ENCODE results near the gene ASPDH.
A peak's percentile ranks its signal among the peaks of the same experiment; 100 is the strongest.

ASPDH gene

GRCh38 chr19:50512999-50513745 is 541 bp downstream of the ASPDH start:
- no peak for DNase-seq

GRCh38 chr19:50512112-50512998 is 1.4 kb downstream of the ASPDH start:
- DNase-seq, result no peak

DNA sequence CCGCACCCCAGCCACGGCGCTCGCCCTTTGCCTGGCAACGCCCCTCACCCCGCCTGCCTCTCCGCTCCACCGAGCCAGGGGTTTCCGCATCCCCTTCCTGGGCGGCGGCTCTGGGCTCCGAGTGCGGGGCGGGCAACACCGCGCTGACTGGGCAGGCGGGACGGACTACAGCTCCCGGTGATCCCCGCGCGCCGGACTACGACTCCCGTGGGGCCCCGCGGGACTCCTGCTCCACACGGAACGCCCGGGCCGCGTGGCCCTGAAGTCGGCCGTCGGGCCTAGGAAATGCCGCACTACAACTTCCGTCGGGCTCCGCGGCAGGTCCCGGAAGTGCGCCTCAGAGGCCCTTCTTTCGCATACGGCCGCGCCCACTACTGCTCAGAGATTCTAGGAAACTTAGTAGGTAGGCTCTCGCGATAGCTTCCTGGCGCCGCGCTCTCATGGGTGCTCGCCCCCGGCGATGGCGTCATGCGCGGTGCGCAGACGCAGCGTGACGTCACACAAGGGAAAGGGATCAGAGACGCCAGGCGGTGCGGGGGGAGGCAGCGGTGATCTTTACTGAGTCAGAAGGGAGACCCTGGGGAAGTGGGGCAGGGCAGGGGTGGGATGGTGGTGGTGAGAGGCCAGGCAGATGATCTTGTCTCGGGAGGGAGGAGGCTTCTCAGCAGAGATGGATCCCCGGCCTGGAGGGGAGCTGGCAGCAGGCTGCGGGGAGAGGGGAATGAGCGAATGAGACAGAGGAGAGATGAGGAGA is 2.5 kb downstream of the ASPDH start, which contains the start of gene JOSD2:
JOSD2 (minus strand) TSS at position 123 of the 754 bp plus-strand sequence. CDS start 760 bp downstream, outside the sequence.
- peak; percentile 91 to 95 (median 92) for DNase-seq

DNA sequence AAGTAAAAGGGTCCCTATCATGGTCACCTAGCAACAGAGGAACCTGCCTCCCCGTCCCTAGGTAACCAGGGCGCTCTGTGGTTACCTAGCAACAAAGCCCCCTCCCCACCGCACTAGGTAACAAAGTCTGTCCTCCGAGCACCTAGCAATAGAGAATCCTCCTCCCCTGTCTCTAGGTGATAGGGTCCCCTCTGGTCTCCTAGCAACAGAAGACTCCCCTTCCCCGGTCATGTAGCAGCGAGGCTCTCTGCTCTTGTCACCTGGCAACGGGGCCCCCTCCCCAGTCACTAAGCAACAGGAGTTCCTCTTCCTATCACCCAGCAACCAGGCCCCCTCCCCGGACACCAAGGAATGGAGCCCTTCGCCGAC is 3.0 kb downstream of the ASPDH start:
- no peak for DNase-seq

GRCh38 chr19:50510121-50510670 is 3.5 kb downstream of the ASPDH start:
- no peak for DNase-seq

DNA sequence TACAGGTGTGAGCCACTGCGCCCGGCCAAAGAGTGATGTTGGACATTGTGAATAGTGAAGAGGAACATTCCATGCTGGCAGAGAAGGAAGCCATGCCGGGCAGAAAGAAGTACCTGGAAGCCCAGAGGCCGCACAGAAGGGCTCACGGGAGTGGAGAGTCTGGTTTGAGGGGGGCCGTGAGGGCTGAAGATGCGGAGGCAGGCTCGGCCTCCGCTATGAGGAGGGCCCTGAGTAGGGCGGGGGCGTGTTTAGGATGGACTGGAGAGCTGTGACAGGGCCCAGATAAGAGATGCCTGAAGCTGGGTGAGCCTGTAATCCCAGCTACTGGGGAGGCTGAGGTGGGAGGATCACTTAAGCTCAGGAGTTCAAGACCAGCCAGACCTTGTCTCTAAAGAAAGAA is 4.3 kb downstream of the ASPDH start:
- DNase-seq, result no peak

GRCh38 chr19:50508843-50509190 is 4.9 kb downstream of the ASPDH start:
- DNase-seq, result no peak

- DNase-seq, result no peak
Measured at GRCh38 chr19:50507376-50507775, 6.3 kb downstream of the ASPDH start.

GRCh38 chr19:50506700-50507099 is 7.0 kb downstream of the ASPDH start:
- DNase-seq, result no peak

DNA sequence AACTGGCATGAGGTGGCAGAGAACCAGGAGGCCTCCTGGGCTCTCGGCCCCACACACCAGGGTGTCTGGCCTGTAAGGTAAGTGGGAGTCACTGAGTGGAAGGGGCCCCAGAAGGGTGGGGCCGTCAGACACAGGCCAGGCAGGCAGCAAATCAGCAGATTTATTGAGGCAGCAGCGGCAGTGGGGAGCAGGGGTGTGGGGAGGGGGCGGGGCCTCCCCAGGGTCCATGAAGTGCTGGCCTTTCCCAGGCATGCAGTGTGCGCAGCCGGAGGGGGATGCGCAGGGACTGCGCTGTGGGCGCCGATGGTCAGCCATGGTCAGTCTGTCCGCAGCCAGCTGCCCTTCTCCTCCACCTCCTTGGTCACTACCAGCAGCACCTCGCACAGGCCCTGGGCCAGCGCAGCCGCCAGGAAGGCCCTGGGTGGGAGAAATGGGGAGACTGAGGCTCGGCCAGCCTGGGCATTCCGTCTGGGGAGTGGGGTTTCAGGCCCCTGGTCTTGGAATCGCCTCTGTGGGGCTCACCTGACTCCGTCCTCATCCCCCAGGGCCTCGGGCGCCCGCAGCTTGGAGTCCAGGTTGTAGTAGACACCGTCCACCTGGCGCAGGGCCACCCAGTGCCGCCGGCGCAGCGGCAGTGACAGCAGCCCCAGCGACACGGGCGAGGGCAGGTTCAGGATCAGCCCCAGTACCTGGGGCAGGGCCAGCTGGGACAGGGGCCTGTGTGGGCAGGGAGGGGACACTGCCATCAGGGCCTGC is 7.7 kb downstream of the ASPDH start:
- DNase-seq, result no peak

- DNase-seq, result no peak
Measured at GRCh38 chr19:50501568-50502475, 11.9 kb downstream of the ASPDH start.

GRCh38 chr19:50501186-50501567 is 12.5 kb downstream of the ASPDH start:
- DNase-seq, result no peak

- DNase-seq, result no peak
Measured at GRCh38 chr19:50500753-50501151, 13.0 kb downstream of the ASPDH start.

DNA sequence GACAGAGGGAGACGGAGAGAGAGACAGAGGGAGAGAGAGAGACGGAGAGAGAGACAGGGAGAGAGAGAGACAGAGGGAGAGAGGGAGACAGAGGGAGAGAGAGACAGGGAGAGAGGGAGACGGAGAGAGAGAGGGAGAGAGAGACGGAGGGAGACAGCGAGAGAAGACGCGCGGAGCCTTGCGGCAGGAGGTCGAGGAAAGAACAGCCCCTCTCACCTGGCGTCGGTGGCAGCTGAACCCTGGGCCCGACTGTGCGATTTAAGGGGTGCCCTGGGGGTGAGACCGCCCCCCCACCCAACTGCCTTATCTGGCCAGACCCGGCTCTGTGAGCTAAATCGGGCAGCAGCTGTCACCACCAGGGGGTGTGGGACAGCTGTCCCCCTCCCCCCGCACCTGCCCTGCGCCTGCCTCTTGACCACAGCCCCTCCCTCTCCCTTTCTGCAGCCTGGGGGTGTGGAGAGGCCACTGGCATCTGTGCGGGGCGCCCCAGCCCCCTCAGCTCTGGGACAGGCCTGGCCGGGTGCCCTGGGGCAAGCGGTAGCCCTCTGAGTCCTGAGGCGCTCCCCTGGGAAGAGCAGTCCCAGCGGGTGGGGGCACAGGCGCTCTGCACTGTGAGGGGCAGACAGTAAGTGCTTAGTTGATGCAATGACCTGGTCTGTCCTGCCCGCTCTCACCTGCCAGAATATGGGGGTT is 13.5 kb downstream of the ASPDH start:
- DNase-seq, result no peak

- no peak for DNase-seq
Measured at GRCh38 chr19:50498219-50499056, 15.3 kb downstream of the ASPDH start.

DNA sequence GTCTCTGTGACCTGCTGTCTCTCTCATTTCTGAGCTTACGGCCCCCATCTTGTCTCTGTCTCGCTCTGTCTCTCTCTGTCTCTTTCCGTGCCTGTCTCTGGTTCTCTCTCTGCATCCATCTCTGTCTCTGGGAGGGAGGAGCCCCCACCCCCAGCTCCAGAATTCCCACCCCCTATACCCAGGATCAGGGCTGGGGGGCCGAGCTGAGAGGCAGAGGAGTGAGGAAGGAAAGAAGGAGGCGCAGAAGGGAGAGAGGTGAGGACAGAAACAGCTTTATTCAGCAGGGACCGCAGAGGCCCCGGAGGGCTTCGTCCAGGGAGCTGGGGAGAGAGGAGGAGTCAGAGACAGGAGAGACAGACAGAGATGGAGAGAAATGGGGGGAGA is 16.7 kb downstream of the ASPDH start:
- no peak for DNase-seq

GRCh38 chr19:50496189-50497021 is 17.3 kb downstream of the ASPDH start:
- no peak for DNase-seq

DNA sequence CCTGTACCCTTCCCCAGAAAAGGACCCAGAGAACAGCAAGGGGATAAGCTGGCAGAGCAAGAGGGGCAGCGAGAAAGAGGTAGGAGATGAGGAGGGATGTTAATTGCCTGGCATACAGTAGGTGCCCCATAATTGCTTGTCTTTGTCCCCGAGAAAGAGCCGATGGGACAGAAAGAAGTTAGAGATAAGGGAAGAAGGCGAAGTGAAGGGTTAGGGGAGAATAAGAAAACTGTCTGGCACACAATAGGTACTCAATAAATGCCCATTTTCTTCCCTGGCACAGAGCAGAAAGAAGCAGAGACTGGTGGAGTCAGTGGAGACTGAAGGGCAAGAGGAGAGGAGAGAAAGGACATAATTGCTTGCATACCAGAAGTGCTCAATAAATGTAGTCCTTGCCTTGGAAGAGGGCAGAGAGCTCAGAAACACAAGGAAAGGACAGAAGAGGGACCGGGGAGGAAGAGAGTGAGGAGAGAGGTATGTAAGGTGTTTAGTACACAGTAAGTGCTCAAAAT is 18.6 kb downstream of the ASPDH start:
- DNase-seq, result no peak
